ENCODE data around the gene RXRA. TPM values are rescaled to one million over a fixed set of nuclear protein-coding genes. Genes with fewer than 3 reads are reported as not detected.

The RXRA gene
- total and polyA plus RNA-seq, 9 donors = 12.4 to 82.2 (median 70.6) TPM

GRCh38 chr9:134298000-134298399, 28.3 kb upstream of the RXRA start:
- peak in 1 of 5 donors; percentile 3 for DNase-seq
- Histone ChIP-seq H3K9me3 (no peaks in the 10 kb centered on the region), H3K4me1 (ENCODE audit: insufficient read depth) (peaks cover 2% of the 10 kb centered on the region), H3K27me3 (no peaks in the 10 kb centered on the region), H3K27ac (no peak overlapping the region), H3K36me3 (no peaks in the 10 kb centered on the region), H3K4me3 (no peak overlapping the region)
- no peak for TF ChIP-seq EP300 (IDR thresholded peaks at IDR 0.05)
- TF ChIP-seq, protein P1, sequence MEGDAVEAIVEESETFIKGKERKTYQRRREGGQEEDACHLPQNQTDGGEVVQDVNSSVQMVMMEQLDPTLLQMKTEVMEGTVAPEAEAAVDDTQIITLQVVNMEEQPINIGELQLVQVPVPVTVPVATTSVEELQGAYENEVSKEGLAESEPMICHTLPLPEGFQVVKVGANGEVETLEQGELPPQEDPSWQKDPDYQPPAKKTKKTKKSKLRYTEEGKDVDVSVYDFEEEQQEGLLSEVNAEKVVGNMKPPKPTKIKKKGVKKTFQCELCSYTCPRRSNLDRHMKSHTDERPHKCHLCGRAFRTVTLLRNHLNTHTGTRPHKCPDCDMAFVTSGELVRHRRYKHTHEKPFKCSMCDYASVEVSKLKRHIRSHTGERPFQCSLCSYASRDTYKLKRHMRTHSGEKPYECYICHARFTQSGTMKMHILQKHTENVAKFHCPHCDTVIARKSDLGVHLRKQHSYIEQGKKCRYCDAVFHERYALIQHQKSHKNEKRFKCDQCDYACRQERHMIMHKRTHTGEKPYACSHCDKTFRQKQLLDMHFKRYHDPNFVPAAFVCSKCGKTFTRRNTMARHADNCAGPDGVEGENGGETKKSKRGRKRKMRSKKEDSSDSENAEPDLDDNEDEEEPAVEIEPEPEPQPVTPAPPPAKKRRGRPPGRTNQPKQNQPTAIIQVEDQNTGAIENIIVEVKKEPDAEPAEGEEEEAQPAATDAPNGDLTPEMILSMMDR (IDR thresholded peaks at IDR 0.05) = no peak
- TF ChIP-seq POLR2A (IDR thresholded peaks at IDR 0.05) = no peak
- WGBS, 3 donors = 86 to 91% (median 87%) methylated on average over 6 of the region's 6 CpGs
- intact Hi-C loops (cut with DNase I) = loop anchor here in 1 of 4 donors (10.0 kb wide), 1 partner anchor 63 kb away; no protein-coding TSS in a partner anchor

- intact Hi-C loops (cut with DNase I) = loop anchor here in 1 of 4 donors (10.0 kb wide), 1 partner anchor 64 kb away; no protein-coding TSS in a partner anchor
- no peak overlapping the region for H3K4me3 ChIP-seq
- no peaks in the 10 kb centered on the region for H3K9me3 ChIP-seq
- no peaks in the 10 kb centered on the region for H3K4me1 ChIP-seq (ENCODE audit: insufficient read depth)
- H3K27ac ChIP-seq = no peak overlapping the region
- H3K27me3 ChIP-seq = no peaks in the 10 kb centered on the region
- TF ChIP-seq, protein P1 (IDR thresholded peaks at IDR 0.05) = no peak
- TF ChIP-seq EP300 (IDR thresholded peaks at IDR 0.05) = no peak
- TF ChIP-seq POLR2A (IDR thresholded peaks at IDR 0.05) = no peak
- DNase-seq = no peak
- no peaks in the 10 kb centered on the region for H3K36me3 ChIP-seq
- WGBS, 3 donors = 89 to 96% (median 90%) methylated on average over 5 of the region's 5 CpGs
Observed at GRCh38 chr9:134299068-134299467, 27.2 kb upstream of the RXRA start.

- peak in 2 of 5 donors; percentile 12 to 29 for DNase-seq
- no peaks in the 10 kb centered on the region for H3K9me3 ChIP-seq
- no peaks in the 10 kb centered on the region for H3K36me3 ChIP-seq
- H3K4me1 ChIP-seq (ENCODE audit: insufficient read depth) = no peaks in the 10 kb centered on the region
- H3K4me3 ChIP-seq = no peak overlapping the region
- H3K27me3 ChIP-seq = no peaks in the 10 kb centered on the region
- no peak overlapping the region for H3K27ac ChIP-seq
- 79 to 82% (median 81%) methylated on average over 7 of the region's 7 CpGs for WGBS, 3 donors
- intact Hi-C loops (cut with DNase I) = loop anchor here in 1 of 4 donors (10.0 kb wide), 1 partner anchor 65 kb away; no protein-coding TSS in a partner anchor
- no peak for TF ChIP-seq EP300 (IDR thresholded peaks at IDR 0.05)
- TF ChIP-seq POLR2A (IDR thresholded peaks at IDR 0.05) = no peak
Observed at GRCh38 chr9:134299883-134300282, 26.4 kb upstream of the RXRA start.

DNA sequence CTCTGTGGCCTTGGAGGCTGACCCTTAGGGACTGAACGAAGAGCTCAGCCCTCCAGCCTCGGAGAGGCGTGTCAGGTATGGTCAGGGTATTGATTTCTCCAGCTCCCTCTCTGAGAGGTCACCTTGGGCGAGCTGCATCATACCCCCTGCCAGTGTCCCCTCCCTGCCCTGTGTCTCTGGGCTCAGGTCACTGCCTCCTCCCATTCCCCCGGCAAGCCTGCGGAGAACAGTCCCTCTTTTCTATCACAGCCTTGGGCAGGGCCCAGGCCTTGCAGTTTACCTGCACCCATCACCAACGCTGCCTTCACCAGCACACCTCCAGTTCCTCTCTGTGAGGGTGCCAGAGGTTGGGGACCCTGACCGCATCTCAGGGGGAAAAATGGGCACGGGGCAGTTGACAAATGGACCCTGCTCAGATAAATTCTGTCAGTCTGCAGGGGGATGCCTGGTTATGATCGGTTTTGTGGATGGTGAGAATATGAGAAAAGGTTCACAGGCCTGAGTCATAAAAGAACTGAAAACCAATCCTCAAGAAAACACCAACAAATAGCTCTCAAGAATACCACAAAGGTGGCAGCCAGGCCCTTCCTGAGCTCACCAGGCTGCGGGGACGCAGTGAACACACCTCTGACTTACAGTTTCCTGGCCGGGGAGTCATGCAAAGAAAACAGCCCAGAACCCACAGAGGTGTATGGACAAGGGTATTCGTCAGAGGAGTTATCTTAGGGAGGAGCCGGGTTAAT, 24.7 kb upstream of the RXRA start:
- Histone ChIP-seq H3K9me3 (no peaks in the 10 kb centered on the region), H3K27me3 (no peaks in the 10 kb centered on the region), H3K4me3 (no peak overlapping the region), H3K4me1 (ENCODE audit: insufficient read depth) (no peaks in the 10 kb centered on the region), H3K27ac (no peak overlapping the region), H3K36me3 (no peaks in the 10 kb centered on the region)
- DNase-seq = peak in 2 of 5 donors; percentile 9 to 21
- intact Hi-C loops (cut with DNase I) = no loop called here
- TF ChIP-seq POLR2A (IDR thresholded peaks at IDR 0.05) (no peak), EP300 (IDR thresholded peaks at IDR 0.05) (no peak)
- TF ChIP-seq, protein P1 (IDR thresholded peaks at IDR 0.05) = no peak
- 82 to 85% (median 82%) methylated on average over 15 of the region's 15 CpGs for WGBS, 3 donors
